Gastrocnemius medialis (tissue), 4 donors: ENCODE results near the gene RNF103. TPM values are rescaled to one million over a fixed set of nuclear protein-coding genes. Genes with fewer than 3 reads are reported as not detected.
A peak's percentile ranks its signal among the peaks of the same experiment; 100 is the strongest.

ENCODE experiments used
- ATAC-seq, 2 donors: fragments of 150-250 bp; one replicate each; pipeline ENCODE4 v1.9.1; 2016
- DNase-seq, 2 donors: peaks; one replicate each; pipeline ENCODE4 v3.0.0-alpha.2; 2019
- H3K27ac ChIP-seq, 4 donors: fragments of 200-600 bp; sonication (generic); 1 replicate in 1 of 4; 2 replicates in 3 of 4; pipeline ENCODE4 v1.5.1; 2016 to 2018; ENCODE audit warnings: mild to moderate bottlenecking in 2 of 4, moderate library complexity in 1 of 4
- H3K27me3 ChIP-seq, 3 donors: fragments of 200-600 bp; sonication (generic) in 2 of 3; 1 replicate in 1 of 3; 2 replicates in 2 of 3; pipeline versions ENCODE4 v1.5.1 to v1.6.0; 2016 to 2019; ENCODE audit warnings: mild to moderate bottlenecking in 1 of 3, moderate library complexity in 1 of 3
- H3K36me3 ChIP-seq, 2 donors: fragments of 200-600 bp; sonication (generic) in 1 of 2; one replicate each; pipeline ENCODE4 v1.5.1; 2017 to 2018
- H3K4me1 ChIP-seq, 2 donors: fragments of 200-600 bp; sonication (generic) in 1 of 2; one replicate each; pipeline ENCODE4 v1.5.1; 2016 to 2017; ENCODE audit warnings: mild to moderate bottlenecking in 2 of 2
- H3K4me3 ChIP-seq, 4 donors: fragments of 200-600 bp; sonication (generic) in 3 of 4; 1 replicate in 1 of 4; 2 replicates in 3 of 4; pipeline ENCODE4 v1.5.1; 2016 to 2019; ENCODE audit warnings: mild to moderate bottlenecking in 2 of 4
- H3K9me3 ChIP-seq, 3 donors: fragments of 200-600 bp; sonication (generic) in 2 of 3; 1 replicate in 1 of 3; 2 replicates in 2 of 3; pipeline ENCODE4 v1.5.1; 2016 to 2019
- POLR2A ChIP-seq, 2 donors: fragments of 450-650 bp; IDR thresholded peaks; one replicate each; pipeline ENCODE4 v1.6.1; 2017; ENCODE audit warnings: antibody characterized with exemption in 2 of 2, mild to moderate bottlenecking in 2 of 2, moderate library complexity in 2 of 2
- in situ Hi-C, 4 donors: fragments of 200-750 bp; cut with MboI; loops; one replicate each; pipeline versions ENCODE4 v1.15.0 to v1.8.0; 2017; ENCODE audit warnings: low sequenced_read_pairs in 4 of 4
- intact Hi-C: fragments of 100-400 bp; cut with DNase I; formaldehyde crosslinking; loops from one replicate; pipeline ENCODE4 v1.15.1; 2023; ENCODE audit warnings: low total_unique reads
- total RNA-seq, 4 donors: library from RNA; depleted of rRNA; stranded (reverse); fragments of >200 nt; gene quantifications; one replicate each; pipeline versions ENCODE4 v1.1.0 to v1.2.3, GENCODE V29; 2016
- TF ChIP-seq, protein P1 (sequence below), 5 experiments: fragments of 450-650 bp in 3 of 5; fragments of 200-600 bp in 2 of 5; sonication (generic) in 2 of 5; IDR thresholded peaks in 4 of 5; conservative IDR thresholded peaks in 1 of 5; 1 replicate in 4 of 5; 2 replicates in 1 of 5; pipeline ENCODE4 v1.5.1; 2016 to 2019; ENCODE audit warnings: antibody characterized with exemption in 5 of 5, mild to moderate bottlenecking in 3 of 5, moderate library complexity in 3 of 5

RNF103 gene
- total RNA-seq, 4 donors from 2014 or later: 21.8 to 31.1 (median 23.8) TPM

DNA sequence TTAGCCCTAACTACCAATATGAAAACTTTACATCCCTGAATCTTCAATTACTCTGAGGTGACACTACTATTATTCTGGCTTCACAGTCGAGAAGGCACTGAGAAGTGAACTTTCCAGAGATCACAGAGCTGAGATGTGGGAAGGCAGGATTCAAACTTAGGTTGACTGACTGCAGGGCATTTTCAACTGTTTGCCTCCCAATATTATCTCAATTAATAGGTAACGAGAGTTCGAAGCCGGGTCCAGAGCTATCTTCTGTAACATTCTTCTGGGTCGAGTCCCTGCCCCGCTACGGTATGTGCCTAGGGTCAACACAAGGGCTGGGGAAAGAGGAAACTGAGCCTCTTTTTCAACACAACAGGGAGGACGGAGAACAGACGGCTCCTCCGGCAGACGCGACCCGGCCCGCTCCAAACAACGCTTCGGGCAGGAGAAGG lies 61.2 kb downstream of the RNF103 start:
- ATAC-seq (peak; percentile 28 to 38), DNase-seq (no peak)
- peak overlapping the region; percentile 97 to 99 (median 99) for H3K27ac ChIP-seq
- H3K36me3 ChIP-seq: no peaks in the 10 kb centered on the region
- intact Hi-C loops: loop anchor here (2.0 to 5.0 kb wide), 3 partner anchors 50 to 140 kb away; partner anchors contain the start of gene KDM3A
- TF ChIP-seq, protein P1, sequence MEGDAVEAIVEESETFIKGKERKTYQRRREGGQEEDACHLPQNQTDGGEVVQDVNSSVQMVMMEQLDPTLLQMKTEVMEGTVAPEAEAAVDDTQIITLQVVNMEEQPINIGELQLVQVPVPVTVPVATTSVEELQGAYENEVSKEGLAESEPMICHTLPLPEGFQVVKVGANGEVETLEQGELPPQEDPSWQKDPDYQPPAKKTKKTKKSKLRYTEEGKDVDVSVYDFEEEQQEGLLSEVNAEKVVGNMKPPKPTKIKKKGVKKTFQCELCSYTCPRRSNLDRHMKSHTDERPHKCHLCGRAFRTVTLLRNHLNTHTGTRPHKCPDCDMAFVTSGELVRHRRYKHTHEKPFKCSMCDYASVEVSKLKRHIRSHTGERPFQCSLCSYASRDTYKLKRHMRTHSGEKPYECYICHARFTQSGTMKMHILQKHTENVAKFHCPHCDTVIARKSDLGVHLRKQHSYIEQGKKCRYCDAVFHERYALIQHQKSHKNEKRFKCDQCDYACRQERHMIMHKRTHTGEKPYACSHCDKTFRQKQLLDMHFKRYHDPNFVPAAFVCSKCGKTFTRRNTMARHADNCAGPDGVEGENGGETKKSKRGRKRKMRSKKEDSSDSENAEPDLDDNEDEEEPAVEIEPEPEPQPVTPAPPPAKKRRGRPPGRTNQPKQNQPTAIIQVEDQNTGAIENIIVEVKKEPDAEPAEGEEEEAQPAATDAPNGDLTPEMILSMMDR (IDR thresholded peaks at IDR 0.05 in 4 of 5, conservative IDR thresholded peaks at IDR 0.05 in 1 of 5): no peak
- no peak for TF ChIP-seq POLR2A (IDR thresholded peaks at IDR 0.05)
- in situ Hi-C loops: loop anchor here in 1 of 4 donors (25.0 kb wide), 1 partner anchor 350 kb away; no protein-coding TSS in a partner anchor
- peak overlapping the region; percentile 81 to 90 (median 86) for H3K4me3 ChIP-seq
- H3K9me3 ChIP-seq: no peaks in the 10 kb centered on the region
- H3K27me3 ChIP-seq: no peaks in the 10 kb centered on the region
- H3K4me1 ChIP-seq: peaks cover 18 to 25% of the 10 kb centered on the region in 2 donors

DNA sequence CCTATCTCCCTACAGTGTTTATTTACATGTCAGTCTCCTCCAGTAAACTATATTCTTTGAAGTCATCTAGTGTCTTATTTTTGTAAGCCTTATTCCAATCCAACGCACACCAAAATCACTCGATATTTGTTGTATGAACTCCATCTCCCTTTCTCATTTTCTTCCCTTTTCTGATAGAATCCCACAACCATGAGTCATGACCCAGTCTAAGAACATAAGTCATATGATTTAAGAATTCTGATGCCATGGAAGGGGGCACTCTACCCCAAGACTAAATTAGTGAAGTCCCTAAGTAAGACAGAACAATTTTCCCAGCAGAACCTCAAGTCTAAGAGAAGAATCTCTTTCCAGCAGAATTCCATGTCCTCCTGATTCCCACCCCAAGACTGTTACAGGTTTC lies 65.8 kb downstream of the RNF103 start:
- Histone ChIP-seq H3K27me3 (no peaks in the 10 kb centered on the region), H3K9me3 (no peaks in the 10 kb centered on the region), H3K4me3 (no peak overlapping the region), H3K4me1 (peaks cover 14 to 21% of the 10 kb centered on the region in 2 donors), H3K27ac (no peak overlapping the region), H3K36me3 (no peaks in the 10 kb centered on the region)
- TF ChIP-seq, protein P1 (IDR thresholded peaks at IDR 0.05 in 4 of 5, conservative IDR thresholded peaks at IDR 0.05 in 1 of 5): no peak
- TF ChIP-seq POLR2A (IDR thresholded peaks at IDR 0.05): no peak
- ATAC-seq: no peak
- in situ Hi-C loops: loop anchor here in 1 of 4 donors (25.0 kb wide), 1 partner anchor 346 kb away; no protein-coding TSS in a partner anchor
- DNase-seq: no peak
- intact Hi-C loops: no loop called here

DNA sequence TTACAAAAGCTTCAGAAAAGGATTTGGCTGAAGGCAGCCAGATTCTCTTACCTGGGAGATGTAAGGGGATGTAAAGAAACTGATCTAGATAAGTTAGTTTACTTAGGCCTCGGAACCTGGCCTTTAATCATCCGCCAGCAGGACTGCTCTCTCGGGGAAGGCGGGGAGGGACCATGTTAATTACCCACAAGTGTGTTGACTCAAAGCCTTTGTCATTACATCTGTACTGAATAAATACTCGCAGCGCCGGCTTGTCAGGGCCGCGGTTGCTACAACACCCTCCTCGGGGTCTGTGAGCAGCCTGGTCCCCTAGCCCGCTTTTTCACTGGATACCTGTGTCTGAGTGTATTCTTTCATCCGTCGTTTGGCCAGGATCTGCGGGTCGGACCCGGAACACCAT lies 67.2 kb downstream of the RNF103 start:
- DNase-seq (no peak), ATAC-seq (no peak)
- no peaks in the 10 kb centered on the region for H3K9me3 ChIP-seq
- H3K27me3 ChIP-seq: no peaks in the 10 kb centered on the region
- H3K27ac ChIP-seq: no peak overlapping the region
- in situ Hi-C loops: loop anchor here in 1 of 4 donors (25.0 kb wide), 1 partner anchor 344 kb away; no protein-coding TSS in a partner anchor
- H3K36me3 ChIP-seq: no peaks in the 10 kb centered on the region
- intact Hi-C loops: no loop called here
- no peak overlapping the region for H3K4me3 ChIP-seq
- peaks cover 7 to 12% of the 10 kb centered on the region in 2 donors for H3K4me1 ChIP-seq
- TF ChIP-seq, protein P1 (IDR thresholded peaks at IDR 0.05 in 4 of 5, conservative IDR thresholded peaks at IDR 0.05 in 1 of 5): no peak
- TF ChIP-seq POLR2A (IDR thresholded peaks at IDR 0.05): no peak

Other genes starting within 250 kb of the RNF103 start
- 10 to 100 TPM; 20.7 to 36.8 (median 26.1) TPM for gene KDM3A, start 182.5 kb downstream of the RNF103 start, total RNA-seq
- gene CHMP3, start 60.4 kb downstream of the RNF103 start, total RNA-seq: 10 to 100 TPM; 64.0 to 99.1 (median 71.5) TPM
- 100 to 1,000 TPM in 3 of 4 donors, 10 to 100 TPM in 1; 88.9 to 113 (median 102) TPM for gene RMND5A, start 96.4 kb upstream of the RNF103 start, total RNA-seq
- under 1 TPM in 3 of 4 donors, not detected in 1; 0.16 to 0.32 (median 0.31) TPM for gene CD8A, start 167.0 kb upstream of the RNF103 start, total RNA-seq
- gene CD8B, start 238.0 kb upstream of the RNF103 start, total RNA-seq: 1 to 10 TPM in 1 of 4 donors, under 1 TPM in 1, not detected in 2; 0.23 to 2.2 TPM